SW 1271 (cell line): ENCODE results near the gene GPR35.

Source experiments
- DNase-seq, 2 experiments: peaks; one replicate each; lab custom pipeline; 2025; lab: John Stamatoyannopoulos, UW

Gene GPR35

GRCh38 chr2:240624011-240624949 is 1.0 kb upstream of the GPR35 start:
- no peak for DNase-seq

- DNase-seq = no peak
These were observed 1.4 kb downstream of the GPR35 start for GRCh38 chr2:240626531-240627300.

DNA sequence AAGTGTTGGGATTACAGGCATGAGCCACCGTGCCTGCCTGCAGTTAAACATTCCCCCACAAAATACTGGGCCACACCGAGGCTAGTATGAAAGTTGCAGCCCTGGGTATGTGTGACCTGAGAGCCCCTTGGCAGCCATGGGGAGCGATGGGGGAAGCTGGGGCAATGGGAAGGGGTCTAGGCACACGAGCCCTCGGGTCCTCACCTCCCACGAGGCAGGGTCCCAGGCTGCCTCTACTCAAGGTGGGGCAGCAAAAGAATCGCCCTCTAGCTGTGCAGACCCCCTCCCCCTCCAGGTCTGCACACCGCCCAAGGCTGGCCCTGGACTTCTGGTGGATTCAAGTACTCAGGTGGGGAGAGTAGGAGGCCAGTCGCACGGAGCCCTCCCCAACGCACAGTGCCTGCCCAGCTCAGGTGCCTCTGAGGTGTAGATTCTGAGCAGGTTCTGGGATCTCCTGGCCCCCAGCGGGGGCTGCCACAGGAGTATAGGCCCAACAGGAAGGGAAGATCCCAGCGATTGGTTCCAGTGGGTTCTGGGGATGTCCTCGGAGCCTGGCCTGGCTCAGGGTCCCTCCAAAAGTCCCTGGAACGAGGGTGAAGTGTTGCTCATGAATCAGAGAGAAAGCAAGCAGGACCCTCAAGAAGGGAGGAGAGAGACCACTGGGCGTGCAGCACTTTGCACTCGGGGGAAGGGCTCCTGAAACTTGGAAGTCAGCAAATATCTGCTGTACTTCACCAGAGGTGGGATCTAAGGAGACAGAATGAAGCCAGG is 2.6 kb downstream of the GPR35 start:
- DNase-seq = no peak

- DNase-seq = no peak
These were observed 3.2 kb downstream of the GPR35 start for GRCh38 chr2:240628507-240628807.

DNA sequence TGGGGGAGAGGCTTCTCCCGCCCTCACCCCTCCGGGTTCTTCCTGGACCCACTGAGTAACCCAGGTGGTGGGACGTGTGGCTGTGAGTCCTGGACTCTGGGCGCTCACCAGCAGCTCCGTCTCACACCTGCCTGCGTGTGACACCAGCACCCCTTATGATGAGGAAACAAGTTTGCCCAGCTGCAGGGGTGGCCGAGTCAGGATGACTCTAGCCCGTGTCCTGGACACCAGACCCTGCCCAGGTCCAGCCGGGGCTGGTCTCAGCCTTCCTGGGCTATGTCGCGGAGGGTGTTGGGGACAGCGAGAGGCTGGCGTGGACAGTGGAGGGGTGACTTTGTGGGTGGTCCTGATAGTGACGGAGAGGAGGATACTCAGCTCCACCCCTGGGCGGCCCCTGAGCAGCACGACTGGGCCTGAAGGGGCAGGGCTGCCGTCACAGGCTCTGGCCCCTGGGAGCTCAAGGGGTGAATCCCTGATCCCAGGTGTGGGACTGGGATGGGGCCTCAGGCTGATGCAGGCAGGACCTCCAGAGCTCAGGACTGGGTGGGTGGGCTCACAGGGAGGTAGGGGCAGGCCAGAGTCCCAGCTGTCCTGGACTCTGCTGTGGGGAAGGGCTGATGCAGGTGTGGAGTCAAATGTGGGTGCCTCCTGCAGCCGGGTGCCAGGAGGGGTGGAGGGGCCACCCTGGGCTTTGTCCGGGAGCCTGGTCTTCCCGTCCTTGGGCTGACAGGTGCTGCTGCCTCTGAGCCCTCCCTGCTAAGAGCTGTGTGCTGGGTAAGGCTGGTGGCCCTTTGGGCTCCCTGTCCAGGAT is 3.7 kb downstream of the GPR35 start:
- DNase-seq = no peak

- DNase-seq = no peak
These were observed 4.3 kb downstream of the GPR35 start for GRCh38 chr2:240629619-240629967.

DNA sequence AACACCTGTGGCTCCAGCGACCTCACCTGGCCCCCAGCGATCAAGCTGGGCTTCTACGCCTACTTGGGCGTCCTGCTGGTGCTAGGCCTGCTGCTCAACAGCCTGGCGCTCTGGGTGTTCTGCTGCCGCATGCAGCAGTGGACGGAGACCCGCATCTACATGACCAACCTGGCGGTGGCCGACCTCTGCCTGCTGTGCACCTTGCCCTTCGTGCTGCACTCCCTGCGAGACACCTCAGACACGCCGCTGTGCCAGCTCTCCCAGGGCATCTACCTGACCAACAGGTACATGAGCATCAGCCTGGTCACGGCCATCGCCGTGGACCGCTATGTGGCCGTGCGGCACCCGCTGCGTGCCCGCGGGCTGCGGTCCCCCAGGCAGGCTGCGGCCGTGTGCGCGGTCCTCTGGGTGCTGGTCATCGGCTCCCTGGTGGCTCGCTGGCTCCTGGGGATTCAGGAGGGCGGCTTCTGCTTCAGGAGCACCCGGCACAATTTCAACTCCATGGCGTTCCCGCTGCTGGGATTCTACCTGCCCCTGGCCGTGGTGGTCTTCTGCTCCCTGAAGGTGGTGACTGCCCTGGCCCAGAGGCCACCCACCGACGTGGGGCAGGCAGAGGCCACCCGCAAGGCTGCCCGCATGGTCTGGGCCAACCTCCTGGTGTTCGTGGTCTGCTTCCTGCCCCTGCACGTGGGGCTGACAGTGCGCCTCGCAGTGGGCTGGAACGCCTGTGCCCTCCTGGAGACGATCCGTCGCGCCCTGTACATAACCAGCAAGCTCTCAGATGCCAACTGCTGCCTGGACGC is 4.9 kb downstream of the GPR35 start:
- DNase-seq = no peak

DNA sequence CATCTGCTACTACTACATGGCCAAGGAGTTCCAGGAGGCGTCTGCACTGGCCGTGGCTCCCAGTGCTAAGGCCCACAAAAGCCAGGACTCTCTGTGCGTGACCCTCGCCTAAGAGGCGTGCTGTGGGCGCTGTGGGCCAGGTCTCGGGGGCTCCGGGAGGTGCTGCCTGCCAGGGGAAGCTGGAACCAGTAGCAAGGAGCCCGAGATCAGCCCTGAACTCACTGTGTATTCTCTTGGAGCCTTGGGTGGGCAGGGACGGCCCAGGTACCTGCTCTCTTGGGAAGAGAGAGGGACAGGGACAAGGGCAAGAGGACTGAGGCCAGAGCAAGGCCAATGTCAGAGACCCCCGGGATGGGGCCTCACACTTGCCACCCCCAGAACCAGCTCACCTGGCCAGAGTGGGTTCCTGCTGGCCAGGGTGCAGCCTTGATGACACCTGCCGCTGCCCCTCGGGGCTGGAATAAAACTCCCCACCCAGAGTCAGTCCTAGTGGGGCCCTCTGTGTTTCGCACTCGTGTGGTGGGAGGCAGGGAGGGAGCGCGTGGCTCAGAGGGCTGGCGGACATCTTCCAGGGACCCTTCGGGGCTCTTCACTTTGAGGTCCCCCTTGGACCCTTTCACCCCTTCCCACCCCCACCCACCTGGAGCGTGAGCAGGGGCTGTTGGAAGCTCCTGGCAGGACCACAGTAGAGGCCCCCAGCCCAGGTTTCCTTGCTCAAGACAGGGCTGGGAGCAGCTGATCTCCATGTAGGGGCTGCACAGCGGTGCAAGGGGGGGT is 5.7 kb downstream of the GPR35 start:
- DNase-seq = no peak

- DNase-seq = no peak
These were observed 6.4 kb downstream of the GPR35 start for GRCh38 chr2:240631548-240632305.

GRCh38 chr2:240632306-240632721 is 7.0 kb downstream of the GPR35 start:
- DNase-seq = no peak

DNA sequence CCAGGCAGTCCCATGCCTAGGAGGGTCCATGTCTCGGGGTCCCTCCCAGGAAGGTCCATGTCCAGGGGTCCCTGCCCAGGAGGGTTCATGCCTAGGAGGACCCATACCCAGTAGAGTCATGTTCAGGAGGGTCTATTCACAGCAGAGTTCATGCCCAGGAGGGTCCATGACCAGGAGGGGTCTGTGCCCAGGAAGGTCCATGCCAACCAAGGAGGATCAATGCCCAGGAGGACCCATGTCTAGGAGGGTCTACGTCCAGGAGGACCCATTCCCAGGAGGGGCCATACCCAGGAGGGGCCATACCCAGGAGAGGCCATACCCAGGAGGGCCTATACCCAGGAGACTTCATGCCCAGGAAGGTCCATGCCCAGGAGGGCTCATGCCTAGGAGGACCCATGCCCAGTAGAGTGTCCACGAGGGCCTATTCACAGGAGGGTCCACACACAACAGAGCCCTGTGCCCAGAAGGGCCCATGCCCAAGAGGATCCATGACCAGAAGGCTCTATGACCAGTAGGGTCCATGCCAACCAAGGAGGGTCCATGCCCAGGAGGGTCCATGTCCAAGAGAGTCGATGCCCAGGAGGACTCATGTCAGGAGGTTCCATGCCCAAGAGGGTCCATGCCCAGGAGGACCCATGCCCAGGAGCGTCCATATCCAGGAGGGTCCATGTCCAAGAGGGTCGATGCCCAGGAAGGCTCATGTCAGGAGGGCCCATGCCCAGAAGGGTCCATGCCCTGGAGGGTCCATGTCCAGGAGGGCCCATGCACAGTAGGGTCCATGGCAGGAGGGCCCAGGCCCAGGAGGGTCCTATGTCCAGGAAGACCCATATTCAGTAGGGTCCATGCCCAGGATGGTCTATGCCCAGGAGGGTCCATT is 10.1 kb downstream of the GPR35 start:
- DNase-seq = no peak

- DNase-seq = no peak
These were observed 10.8 kb downstream of the GPR35 start for GRCh38 chr2:240635998-240636547.

DNA sequence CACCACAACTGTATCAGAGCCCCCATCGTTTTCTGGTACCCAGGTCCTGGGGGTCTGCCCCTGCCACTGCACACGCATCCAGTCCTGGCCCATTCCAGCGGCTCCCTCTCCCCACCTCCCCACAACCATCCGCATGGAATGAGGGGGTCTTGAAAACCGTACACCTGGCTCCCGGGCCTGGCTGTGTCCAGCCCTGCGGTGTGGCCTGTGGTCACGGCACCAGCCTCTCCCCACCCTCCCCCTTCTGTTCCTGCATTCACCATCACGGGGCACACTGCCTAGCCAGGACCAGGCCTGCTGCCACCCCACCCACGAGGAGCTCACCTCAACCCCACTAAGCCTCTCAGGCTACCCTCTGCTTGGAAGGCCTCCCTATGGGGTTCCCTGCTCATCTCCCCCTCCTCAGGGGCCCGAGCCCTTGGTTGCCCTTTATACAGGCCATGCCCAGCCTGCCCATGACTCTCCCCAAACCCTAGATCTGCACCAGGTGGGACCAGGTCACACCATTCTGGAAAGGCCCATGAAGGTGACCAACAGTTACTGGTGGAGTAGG is 11.4 kb downstream of the GPR35 start:
- DNase-seq = no peak

GRCh38 chr2:240637116-240637900 is 12.0 kb downstream of the GPR35 start:
- no peak for DNase-seq

DNA sequence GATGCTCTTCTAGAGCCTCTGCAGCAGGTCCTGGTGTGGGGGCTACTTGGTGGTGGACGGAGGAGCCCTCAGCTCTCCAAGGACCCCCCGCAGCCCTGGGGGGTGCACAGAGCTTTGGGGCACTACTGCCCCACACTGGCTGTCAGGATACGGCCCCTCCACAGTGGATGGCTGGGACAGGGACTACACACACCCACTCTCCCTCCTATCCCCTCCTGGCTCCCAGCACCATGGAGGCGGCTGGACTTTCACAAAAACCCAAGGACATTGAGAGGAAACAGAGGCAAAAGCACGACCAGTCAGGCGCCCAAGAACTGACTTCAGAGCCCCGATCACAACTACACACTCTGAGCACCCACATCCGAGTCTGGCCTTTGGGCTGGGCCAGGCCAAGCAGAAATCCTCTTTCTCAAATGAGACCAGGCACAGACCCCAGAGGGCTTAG is 12.6 kb downstream of the GPR35 start:
- DNase-seq = no peak

DNA sequence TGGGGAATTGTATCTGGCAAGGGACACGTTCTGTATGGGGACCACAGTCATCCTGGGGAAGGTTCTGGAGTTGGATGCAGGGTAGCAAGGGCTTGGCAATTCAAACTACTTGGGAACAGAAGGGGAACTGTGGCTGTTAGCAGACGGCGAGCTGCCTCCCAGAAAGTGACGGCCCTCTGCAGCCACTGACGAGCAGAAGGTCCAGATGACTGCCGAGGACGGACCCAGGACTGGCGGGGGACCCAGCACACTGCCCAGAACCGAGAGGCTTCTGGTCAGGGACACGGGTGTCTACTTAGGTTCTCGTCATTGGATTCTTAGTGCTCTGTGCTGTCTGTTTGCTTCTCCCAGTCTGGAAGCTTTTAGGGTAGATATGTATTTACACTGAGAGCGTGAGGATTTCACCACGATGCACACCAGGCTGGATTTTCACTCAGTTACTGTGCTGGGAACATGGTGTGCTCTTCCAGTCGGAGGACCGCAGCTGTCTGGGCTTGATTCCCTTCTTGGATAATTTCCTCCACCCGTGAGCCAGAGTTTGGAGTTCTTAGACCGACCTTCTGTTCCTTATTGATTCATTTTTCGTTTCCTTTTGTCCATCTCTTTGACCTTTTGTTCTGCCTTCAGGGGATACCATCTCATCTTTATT is 13.4 kb downstream of the GPR35 start:
- DNase-seq = no peak
